ENCODE measurements around the gene GATAD2A.

DNA sequence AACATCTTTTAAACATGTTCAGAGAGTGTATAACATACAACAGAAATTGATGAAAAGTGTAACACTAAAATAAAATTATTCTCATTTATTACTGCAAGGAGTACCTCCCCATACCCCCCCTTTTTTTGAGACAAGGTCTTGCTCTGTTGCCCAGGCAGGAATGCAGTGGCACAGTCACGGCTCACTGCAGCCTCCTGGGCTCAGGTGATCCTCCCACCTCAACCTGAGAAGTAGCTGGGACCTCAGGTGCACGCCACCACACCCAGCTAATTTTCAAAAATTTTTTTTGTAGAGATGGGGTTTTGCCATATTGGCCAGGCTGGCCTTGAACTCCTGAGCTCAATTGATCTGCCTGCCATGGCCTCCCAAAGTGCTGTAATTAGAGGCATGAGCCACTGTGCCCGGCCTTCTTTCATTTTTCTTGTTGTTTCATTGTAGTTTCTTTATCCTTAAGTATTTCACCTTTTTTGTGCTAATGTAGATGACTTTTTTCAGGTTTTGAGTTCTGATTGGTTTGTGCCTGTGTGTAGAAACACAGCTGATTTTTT is 28.3 kb downstream of the GATAD2A start:
- TF ChIP-seq CTCF (IDR thresholded peaks at IDR 0.05; ENCODE audit: low read depth, low read length), result no peak
- no peak for TF ChIP-seq POLR2A (IDR thresholded peaks at IDR 0.05; ENCODE audit: extremely low read depth, insufficient read length)
- TF ChIP-seq, protein P1, sequence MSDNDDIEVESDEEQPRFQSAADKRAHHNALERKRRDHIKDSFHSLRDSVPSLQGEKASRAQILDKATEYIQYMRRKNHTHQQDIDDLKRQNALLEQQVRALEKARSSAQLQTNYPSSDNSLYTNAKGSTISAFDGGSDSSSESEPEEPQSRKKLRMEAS (IDR thresholded peaks at IDR 0.05; ENCODE audit: low read depth, low read length), result no peak
- TF ChIP-seq MYC (IDR thresholded peaks at IDR 0.05; ENCODE audit: low read depth, low read length), result no peak
